HCT116 (cell line): Measurements from ENCODE around the gene MYH15. TPM values are rescaled to one million over a fixed set of nuclear protein-coding genes. Genes with fewer than 3 reads are reported as not detected.

Experiments
- ATAC-seq: fragments of 200-7000 bp; cut with Tn5 transposase; 2 replicates; pipeline ENCODE4 v1.9.1; 2020; ENCODE audit warnings: mild to moderate bottlenecking, moderate library complexity
- BruUV-seq: library from RNA; stranded (reverse); fragments of 400-500 nt; replicated peaks from 2 replicates; lab custom pipeline; 2021; lab: Mats Ljungman, UMichigan
- CTCF ChIA-PET: fragments of 300-600 bp; sonication (Branson Sonifier 250); formaldehyde crosslinking; loops from one replicate; lab custom pipeline; 2021; ENCODE audit warnings: antibody characterized with exemption; lab: Charles Lee
- POLR2A ChIA-PET: fragments of 300-600, 350-600 bp; sonication (Branson Sonifier 250); formaldehyde crosslinking; loops from one replicate; lab custom pipeline; 2021; ENCODE audit warnings: antibody characterized with exemption; lab: Charles Lee
- RAD21 ChIA-PET, 2 experiments: fragments of 300-600 bp; sonication (Branson Sonifier 250); formaldehyde crosslinking; loops; one replicate each; lab custom pipeline; 2023; ENCODE audit warnings: low total read pairs in 2 of 2; ENCODE audit not compliant: uncharacterized antibody in 2 of 2, unreplicated experiment in 2 of 2, low non-redundant PET in 1 of 2; lab: Charles Lee
- DNase-seq: peaks from one replicate; pipeline ENCODE4 v3.0.0-alpha.2; 2010; ENCODE audit warnings: low read depth, low spot score
- H2AFZ ChIP-seq: fragments of 200-600 bp; shearing (Covaris generic), sonication (generic); 2 replicates; pipeline ENCODE4 v1.6.1; 2017; ENCODE audit warnings: low read depth, mixed run types, mixed read lengths, antibody characterized with exemption, low read length; ENCODE audit not compliant: poor library complexity, severe bottlenecking
- H3K27ac ChIP-seq: 2 replicates; pipeline ENCODE4 v1.5.1; 2012; ENCODE audit warnings: low read depth, low read length
- H3K27me3 ChIP-seq: fragments of 200-600 bp; sonication (generic); 2 replicates; pipeline ENCODE4 v1.6.1; 2016; ENCODE audit warnings: mixed run types, low read length, mixed read lengths; ENCODE audit not compliant: insufficient read depth
- H3K36me3 ChIP-seq, 2 experiments: fragments of 200-500 bp in 1 of 2; fragments of 200-600 bp in 1 of 2; sonication (Bioruptor generic) in 1 of 2; sonication (generic) in 1 of 2; 2 replicates each; pipeline versions ENCODE4 v1.5.1 to v1.6.1; 2014 to 2016; ENCODE audit warnings: low read length in 2 of 2, inconsistent platforms in 1 of 2, mixed read lengths in 1 of 2, mixed run types in 1 of 2; ENCODE audit not compliant: insufficient read depth in 2 of 2, control insufficient read depth in 1 of 2
- H3K4me1 ChIP-seq, 2 experiments: fragments of 200-600 bp in 1 of 2; sonication (generic) in 1 of 2; 2 replicates each; pipeline versions ENCODE4 v1.5.1 to v1.6.1; 2012 to 2017; ENCODE audit warnings: low read length in 2 of 2, inconsistent platforms in 1 of 2, mild to moderate bottlenecking in 1 of 2, mixed read lengths in 1 of 2, mixed run types in 1 of 2, moderate library complexity in 1 of 2; ENCODE audit not compliant: insufficient read depth in 2 of 2, control insufficient read depth in 1 of 2
- H3K4me2 ChIP-seq: fragments of 200-600 bp; sonication (generic); 2 replicates; pipeline ENCODE4 v1.6.1; 2017; ENCODE audit warnings: mixed run types, low read length, mixed read lengths
- H3K4me3 ChIP-seq, 2 experiments: fragments of 200-600 bp in 1 of 2; sonication (generic) in 1 of 2; replicated peaks in 1 of 2; 2 replicates each; pipeline ENCODE4 v1.5.1; 2011 to 2016; ENCODE audit warnings: low read length in 2 of 2, control low read depth in 1 of 2, low read depth in 1 of 2, mild to moderate bottlenecking in 1 of 2, mixed read lengths in 1 of 2, mixed run types in 1 of 2
- H3K79me2 ChIP-seq: fragments of 200-600 bp; sonication (generic); 2 replicates; pipeline ENCODE4 v1.6.1; 2017; ENCODE audit warnings: mild to moderate bottlenecking, mixed run types, low read length, moderate library complexity, mixed read lengths; ENCODE audit not compliant: insufficient read depth
- H3K9ac ChIP-seq: fragments of 200-600 bp; sonication (generic); 2 replicates; pipeline ENCODE4 v1.6.1; 2016; ENCODE audit warnings: low read length, mixed read lengths
- H3K9me2 ChIP-seq: fragments of 200-600 bp; sonication (generic), shearing (Covaris generic); 2 replicates; pipeline ENCODE4 v1.6.1; 2017; ENCODE audit warnings: mixed run types, mild to moderate bottlenecking, moderate library complexity; ENCODE audit not compliant: insufficient read depth
- H3K9me3 ChIP-seq, 2 experiments: fragments of 200-500 bp in 1 of 2; fragments of 200-600 bp in 1 of 2; sonication (Bioruptor generic) in 1 of 2; sonication (generic) in 1 of 2; 2 replicates each; pipeline ENCODE4 v1.6.1; 2014 to 2017; ENCODE audit warnings: low read length in 2 of 2, mixed read lengths in 2 of 2, inconsistent platforms in 1 of 2, low read depth in 1 of 2, mild to moderate bottlenecking in 1 of 2, mixed run types in 1 of 2, moderate library complexity in 1 of 2; ENCODE audit not compliant: control insufficient read depth in 1 of 2, insufficient read depth in 1 of 2
- H4K20me1 ChIP-seq: fragments of 200-600 bp; sonication (generic), shearing (Covaris generic); 2 replicates; pipeline ENCODE4 v1.6.1; 2017; ENCODE audit warnings: mixed run types, mild to moderate bottlenecking, moderate library complexity; ENCODE audit not compliant: insufficient read depth
- CEBPB ChIP-seq: IDR thresholded peaks from 2 replicates; pipeline ENCODE4 v1.6.1; 2012; ENCODE audit warnings: low read depth
- ELF1 ChIP-seq: IDR thresholded peaks from 2 replicates; pipeline ENCODE4 v1.6.1; 2012; ENCODE audit warnings: low read depth, borderline replicate concordance
- EZH2 ChIP-seq: fragments of 200-600 bp; sonication (generic); IDR thresholded peaks from 2 replicates; pipeline ENCODE4 v1.6.1; 2017; ENCODE audit warnings: antibody characterized with exemption, mixed run types
- EZH2phosphoT487 ChIP-seq: fragments of 200-600 bp; IDR thresholded peaks from 2 replicates; pipeline ENCODE4 v1.6.1; 2018; ENCODE audit warnings: antibody characterized with exemption, borderline replicate concordance
- FOSL1 ChIP-seq: IDR thresholded peaks from 2 replicates; pipeline ENCODE4 v1.6.1; 2012; ENCODE audit warnings: low read depth
- JUND ChIP-seq: IDR thresholded peaks from 2 replicates; pipeline ENCODE4 v1.6.1; 2012
- POLR2A ChIP-seq: IDR thresholded peaks from 2 replicates; pipeline ENCODE4 v1.7.0; 2011; ENCODE audit warnings: borderline replicate concordance; ENCODE audit not compliant: insufficient read depth, insufficient read length; ENCODE audit errors: extremely low read depth
- POLR2AphosphoS5 ChIP-seq: IDR thresholded peaks from 2 replicates; pipeline ENCODE4 v1.6.1; 2011; ENCODE audit warnings: mild to moderate bottlenecking, low read depth, low read length, moderate library complexity
- RAD21 ChIP-seq: IDR thresholded peaks from 2 replicates; pipeline ENCODE4 v1.6.1; 2012; ENCODE audit warnings: low read depth, mild to moderate bottlenecking
- SIN3A ChIP-seq: IDR thresholded peaks from 2 replicates; pipeline ENCODE4 v1.6.1; 2012; ENCODE audit warnings: low read depth
- SP1 ChIP-seq: IDR thresholded peaks from 2 replicates; pipeline ENCODE4 v1.6.1; 2012; ENCODE audit warnings: low read depth
- SRF ChIP-seq: IDR thresholded peaks from 2 replicates; pipeline ENCODE4 v1.6.1; 2012; ENCODE audit warnings: low read depth
- YY1 ChIP-seq: IDR thresholded peaks from 2 replicates; pipeline ENCODE4 v1.6.1; 2011; ENCODE audit warnings: low read length, low read depth, moderate library complexity, mild to moderate bottlenecking; ENCODE audit not compliant: insufficient replicate concordance; ENCODE audit errors: extremely low read depth
- ZFX ChIP-seq: fragments of 450-650 bp; IDR thresholded peaks from 2 replicates; pipeline ENCODE4 v1.6.1; 2017
- ZNF274 ChIP-seq: fragments of 200-500 bp; sonication (Bioruptor generic); IDR thresholded peaks from 2 replicates; pipeline ENCODE4 v1.6.1; 2014; ENCODE audit warnings: mild to moderate bottlenecking, low read depth, low read length, inconsistent platforms
- intact Hi-C: fragments of 100-400 bp; cut with micrococcal nuclease; formaldehyde crosslinking; loops from 2 replicates; pipeline ENCODE4 v1.10.0; 2022
- total RNA-seq: library from RNA; stranded (reverse); gene quantifications from one replicate; pipeline ENCODE4 v1.2.1, GENCODE V29; 2021; ENCODE audit not compliant: unreplicated experiment
- TF ChIP-seq, protein P1 (sequence below): IDR thresholded peaks from 2 replicates; pipeline ENCODE4 v1.6.1; 2012
- TF ChIP-seq, protein P2 (sequence below), 3 experiments: fragments of 200-600 bp in 1 of 3; sonication (generic) in 1 of 3; IDR thresholded peaks in 2 of 3; conservative IDR thresholded peaks in 1 of 3; 2 replicates each; pipeline ENCODE4 v1.5.1; 2012 to 2017; ENCODE audit warnings: low read depth in 2 of 3, low read length in 2 of 3, antibody characterized with exemption in 1 of 3, borderline replicate concordance in 1 of 3, control low read depth in 1 of 3, mild to moderate bottlenecking in 1 of 3, mixed read lengths in 1 of 3, mixed run types in 1 of 3, moderate library complexity in 1 of 3; ENCODE audit not compliant: insufficient read depth in 1 of 3
- TF ChIP-seq, protein P3 (sequence below): IDR thresholded peaks from 2 replicates; pipeline ENCODE4 v1.6.1; 2011; ENCODE audit warnings: mild to moderate bottlenecking, low read length, moderate library complexity; ENCODE audit not compliant: insufficient replicate concordance; ENCODE audit errors: extremely low read depth

The MYH15 gene
- total RNA-seq, 1 experiment from 2014 or later = 11.2 TPM

DNA sequence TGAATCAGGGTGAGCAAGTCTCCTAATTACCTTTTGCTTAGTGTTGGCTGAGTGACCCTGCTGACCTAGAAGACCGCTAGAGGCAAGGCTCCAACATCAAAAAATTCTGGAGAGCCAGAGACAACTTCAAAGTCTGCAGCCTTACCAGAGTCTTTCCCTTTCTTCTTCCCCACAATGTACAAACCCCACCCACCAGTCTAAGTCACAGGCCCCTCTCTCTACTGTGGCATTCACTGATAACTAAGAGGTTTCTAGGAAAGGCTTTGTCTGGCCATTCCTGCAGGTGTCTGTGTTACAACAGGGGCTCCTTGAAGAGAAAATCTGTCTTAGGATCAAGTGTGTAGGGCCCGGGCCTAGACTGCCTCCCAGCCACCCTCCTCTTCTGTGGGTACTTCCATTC, 525 bp downstream of the MYH15 start:
- no peaks in the 10 kb centered on the region for H3K9me2 ChIP-seq
- no peak overlapping the region for H3K27ac ChIP-seq
- H3K9ac ChIP-seq = no peak overlapping the region
- no TSS peak for BruUV-seq
- ATAC-seq (no peak), DNase-seq (no peak)
- no peaks in the 10 kb centered on the region for H3K9me3 ChIP-seq
- no peak overlapping the region for H3K4me3 ChIP-seq
- RAD21 ChIA-PET = no interaction called here
- no peak overlapping the region for H2AFZ ChIP-seq
- POLR2A ChIA-PET = no interaction called here
- no peaks in the 10 kb centered on the region for H3K36me3 ChIP-seq
- H3K4me1 ChIP-seq = no peaks in the 10 kb centered on the region
- intact Hi-C loops = no loop called here
- H3K79me2 ChIP-seq = no peaks in the 10 kb centered on the region
- no peaks in the 10 kb centered on the region for H3K27me3 ChIP-seq
- TF ChIP-seq RAD21 (no peak), ZNF274 (no peak), YY1 (no peak), JUND (no peak), SP1 (no peak), EZH2phosphoT487 (no peak), FOSL1 (no peak), ZFX (no peak), SIN3A (no peak), POLR2A (no peak), EZH2 (no peak), SRF (no peak), ELF1 (no peak), POLR2AphosphoS5 (no peak)
- TF ChIP-seq, protein P1, sequence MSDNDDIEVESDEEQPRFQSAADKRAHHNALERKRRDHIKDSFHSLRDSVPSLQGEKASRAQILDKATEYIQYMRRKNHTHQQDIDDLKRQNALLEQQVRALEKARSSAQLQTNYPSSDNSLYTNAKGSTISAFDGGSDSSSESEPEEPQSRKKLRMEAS = no peak
- CTCF ChIA-PET = no interaction called here
- no peaks in the 10 kb centered on the region for H4K20me1 ChIP-seq
- H3K4me2 ChIP-seq = no peak overlapping the region

DNA sequence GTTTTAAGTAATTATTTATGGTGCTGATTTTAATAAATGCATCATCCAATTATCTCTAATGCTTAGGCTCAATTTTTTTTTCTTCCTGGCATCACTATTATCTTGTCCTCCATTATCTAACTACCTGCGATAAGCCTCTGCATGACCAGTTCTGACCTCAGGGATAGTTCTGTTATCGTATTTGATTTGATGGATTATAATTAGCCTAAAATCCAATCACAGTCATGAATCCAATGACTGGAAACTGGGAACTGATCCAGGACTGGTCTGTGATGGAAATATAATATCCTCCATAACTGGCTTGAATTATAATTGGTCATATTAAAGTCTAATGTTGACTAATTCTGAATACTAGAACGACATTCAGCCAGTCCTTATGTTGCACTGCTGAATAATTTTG, 1.1 kb downstream of the MYH15 start:
- ChIA-PET RAD21 (no interaction called here), POLR2A (no interaction called here), CTCF (no interaction called here)
- H3K27me3 ChIP-seq = no peaks in the 10 kb centered on the region
- BruUV-seq = no TSS peak
- no peak overlapping the region for H2AFZ ChIP-seq
- no peak overlapping the region for H3K27ac ChIP-seq
- no peaks in the 10 kb centered on the region for H3K36me3 ChIP-seq
- no peak overlapping the region for H3K4me3 ChIP-seq
- no peaks in the 10 kb centered on the region for H3K4me1 ChIP-seq
- H3K9me2 ChIP-seq = no peaks in the 10 kb centered on the region
- H3K4me2 ChIP-seq = no peak overlapping the region
- DNase-seq (no peak), ATAC-seq (no peak)
- no peak overlapping the region for H3K9ac ChIP-seq
- no peaks in the 10 kb centered on the region for H3K79me2 ChIP-seq
- no peaks in the 10 kb centered on the region for H3K9me3 ChIP-seq
- no peaks in the 10 kb centered on the region for H4K20me1 ChIP-seq
- intact Hi-C loops = no loop called here
- TF ChIP-seq ZNF274 (no peak), POLR2AphosphoS5 (no peak), POLR2A (no peak), SIN3A (no peak), CEBPB (no peak), FOSL1 (no peak), ZFX (no peak), EZH2 (no peak), ELF1 (no peak)
- TF ChIP-seq, protein P2, sequence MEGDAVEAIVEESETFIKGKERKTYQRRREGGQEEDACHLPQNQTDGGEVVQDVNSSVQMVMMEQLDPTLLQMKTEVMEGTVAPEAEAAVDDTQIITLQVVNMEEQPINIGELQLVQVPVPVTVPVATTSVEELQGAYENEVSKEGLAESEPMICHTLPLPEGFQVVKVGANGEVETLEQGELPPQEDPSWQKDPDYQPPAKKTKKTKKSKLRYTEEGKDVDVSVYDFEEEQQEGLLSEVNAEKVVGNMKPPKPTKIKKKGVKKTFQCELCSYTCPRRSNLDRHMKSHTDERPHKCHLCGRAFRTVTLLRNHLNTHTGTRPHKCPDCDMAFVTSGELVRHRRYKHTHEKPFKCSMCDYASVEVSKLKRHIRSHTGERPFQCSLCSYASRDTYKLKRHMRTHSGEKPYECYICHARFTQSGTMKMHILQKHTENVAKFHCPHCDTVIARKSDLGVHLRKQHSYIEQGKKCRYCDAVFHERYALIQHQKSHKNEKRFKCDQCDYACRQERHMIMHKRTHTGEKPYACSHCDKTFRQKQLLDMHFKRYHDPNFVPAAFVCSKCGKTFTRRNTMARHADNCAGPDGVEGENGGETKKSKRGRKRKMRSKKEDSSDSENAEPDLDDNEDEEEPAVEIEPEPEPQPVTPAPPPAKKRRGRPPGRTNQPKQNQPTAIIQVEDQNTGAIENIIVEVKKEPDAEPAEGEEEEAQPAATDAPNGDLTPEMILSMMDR (IDR thresholded peaks at IDR 0.05 in 2 of 3, conservative IDR thresholded peaks at IDR 0.05 in 1 of 3; ENCODE audit: borderline replicate concordance in 1 of 3, insufficient read depth in 1 of 3, low read depth in 2 of 3, low read length in 2 of 3) = no peak
- TF ChIP-seq, protein P3, sequence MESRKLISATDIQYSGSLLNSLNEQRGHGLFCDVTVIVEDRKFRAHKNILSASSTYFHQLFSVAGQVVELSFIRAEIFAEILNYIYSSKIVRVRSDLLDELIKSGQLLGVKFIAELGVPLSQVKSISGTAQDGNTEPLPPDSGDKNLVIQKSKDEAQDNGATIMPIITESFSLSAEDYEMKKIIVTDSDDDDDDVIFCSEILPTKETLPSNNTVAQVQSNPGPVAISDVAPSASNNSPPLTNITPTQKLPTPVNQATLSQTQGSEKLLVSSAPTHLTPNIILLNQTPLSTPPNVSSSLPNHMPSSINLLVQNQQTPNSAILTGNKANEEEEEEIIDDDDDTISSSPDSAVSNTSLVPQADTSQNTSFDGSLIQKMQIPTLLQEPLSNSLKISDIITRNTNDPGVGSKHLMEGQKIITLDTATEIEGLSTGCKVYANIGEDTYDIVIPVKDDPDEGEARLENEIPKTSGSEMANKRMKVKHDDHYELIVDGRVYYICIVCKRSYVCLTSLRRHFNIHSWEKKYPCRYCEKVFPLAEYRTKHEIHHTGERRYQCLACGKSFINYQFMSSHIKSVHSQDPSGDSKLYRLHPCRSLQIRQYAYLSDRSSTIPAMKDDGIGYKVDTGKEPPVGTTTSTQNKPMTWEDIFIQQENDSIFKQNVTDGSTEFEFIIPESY = no peak
